Retinal pigment epithelial cell (primary cell): ENCODE data around the gene ITGAL.

Experiments used
- DNase-seq: peaks from one replicate; pipeline ENCODE4 v3.0.0-alpha.2; 2010; ENCODE audit warnings: low read depth
- H3K4me3 ChIP-seq: 2 replicates; pipeline ENCODE4 v1.5.1; 2011; ENCODE audit warnings: mild to moderate bottlenecking, low read length, control low read depth, moderate library complexity
- CTCF ChIP-seq: conservative IDR thresholded peaks from 2 replicates; pipeline ENCODE4 v1.5.1; 2011; ENCODE audit warnings: low read depth, low read length, control low read depth, inconsistent platforms

The ITGAL gene

GRCh38 chr16:30561089-30561816 is 88.7 kb downstream of the ITGAL start:
- DNase-seq, result no peak
- peak overlapping the region; percentile 24 for H3K4me3 ChIP-seq
- no peak for TF ChIP-seq CTCF

- TF ChIP-seq CTCF, result no peak
- no peak for DNase-seq
- no peak overlapping the region for H3K4me3 ChIP-seq
Observed at GRCh38 chr16:30562021-30562420, 89.5 kb downstream of the ITGAL start.

- no peak overlapping the region for H3K4me3 ChIP-seq
- no peak for DNase-seq
- no peak for TF ChIP-seq CTCF
Observed at GRCh38 chr16:30565526-30565925, 93.0 kb downstream of the ITGAL start.

- H3K4me3 ChIP-seq, result no peak overlapping the region
- TF ChIP-seq CTCF, result no peak
- no peak for DNase-seq
Observed at GRCh38 chr16:30565984-30566383, 93.4 kb downstream of the ITGAL start.

GRCh38 chr16:30566531-30566930 is 94.0 kb downstream of the ITGAL start:
- no peak for TF ChIP-seq CTCF
- no peak overlapping the region for H3K4me3 ChIP-seq
- DNase-seq, result no peak

- DNase-seq, result no peak
- H3K4me3 ChIP-seq, result no peak overlapping the region
- TF ChIP-seq CTCF, result no peak
Observed at GRCh38 chr16:30567160-30567990, 94.8 kb downstream of the ITGAL start.

- no peak for DNase-seq
- no peak for TF ChIP-seq CTCF
- no peak overlapping the region for H3K4me3 ChIP-seq
Observed at GRCh38 chr16:30567991-30568638, 95.6 kb downstream of the ITGAL start.
